ENCODE data around the gene BTN3A1.

GRCh38 chr6:26455357-26455970, 53.4 kb downstream of the BTN3A1 start:
- TF ChIP-seq POLR2A (IDR thresholded peaks at IDR 0.05; ENCODE audit: low read length) (no peak), CHD2 (IDR thresholded peaks at IDR 0.05; ENCODE audit: low read length, partially characterized antibody) (no peak), RFX5 (IDR thresholded peaks at IDR 0.05) (no peak), PBX3 (IDR thresholded peaks at IDR 0.05) (no peak), PHF8 (IDR thresholded peaks at IDR 0.05; ENCODE audit: borderline replicate concordance, low read depth) (no peak), KDM1A (IDR thresholded peaks at IDR 0.05; ENCODE audit: low read depth) (no peak)
- TF ChIP-seq, protein P1, sequence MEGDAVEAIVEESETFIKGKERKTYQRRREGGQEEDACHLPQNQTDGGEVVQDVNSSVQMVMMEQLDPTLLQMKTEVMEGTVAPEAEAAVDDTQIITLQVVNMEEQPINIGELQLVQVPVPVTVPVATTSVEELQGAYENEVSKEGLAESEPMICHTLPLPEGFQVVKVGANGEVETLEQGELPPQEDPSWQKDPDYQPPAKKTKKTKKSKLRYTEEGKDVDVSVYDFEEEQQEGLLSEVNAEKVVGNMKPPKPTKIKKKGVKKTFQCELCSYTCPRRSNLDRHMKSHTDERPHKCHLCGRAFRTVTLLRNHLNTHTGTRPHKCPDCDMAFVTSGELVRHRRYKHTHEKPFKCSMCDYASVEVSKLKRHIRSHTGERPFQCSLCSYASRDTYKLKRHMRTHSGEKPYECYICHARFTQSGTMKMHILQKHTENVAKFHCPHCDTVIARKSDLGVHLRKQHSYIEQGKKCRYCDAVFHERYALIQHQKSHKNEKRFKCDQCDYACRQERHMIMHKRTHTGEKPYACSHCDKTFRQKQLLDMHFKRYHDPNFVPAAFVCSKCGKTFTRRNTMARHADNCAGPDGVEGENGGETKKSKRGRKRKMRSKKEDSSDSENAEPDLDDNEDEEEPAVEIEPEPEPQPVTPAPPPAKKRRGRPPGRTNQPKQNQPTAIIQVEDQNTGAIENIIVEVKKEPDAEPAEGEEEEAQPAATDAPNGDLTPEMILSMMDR (IDR thresholded peaks at IDR 0.05) = no peak
- TF ChIP-seq, protein P2, sequence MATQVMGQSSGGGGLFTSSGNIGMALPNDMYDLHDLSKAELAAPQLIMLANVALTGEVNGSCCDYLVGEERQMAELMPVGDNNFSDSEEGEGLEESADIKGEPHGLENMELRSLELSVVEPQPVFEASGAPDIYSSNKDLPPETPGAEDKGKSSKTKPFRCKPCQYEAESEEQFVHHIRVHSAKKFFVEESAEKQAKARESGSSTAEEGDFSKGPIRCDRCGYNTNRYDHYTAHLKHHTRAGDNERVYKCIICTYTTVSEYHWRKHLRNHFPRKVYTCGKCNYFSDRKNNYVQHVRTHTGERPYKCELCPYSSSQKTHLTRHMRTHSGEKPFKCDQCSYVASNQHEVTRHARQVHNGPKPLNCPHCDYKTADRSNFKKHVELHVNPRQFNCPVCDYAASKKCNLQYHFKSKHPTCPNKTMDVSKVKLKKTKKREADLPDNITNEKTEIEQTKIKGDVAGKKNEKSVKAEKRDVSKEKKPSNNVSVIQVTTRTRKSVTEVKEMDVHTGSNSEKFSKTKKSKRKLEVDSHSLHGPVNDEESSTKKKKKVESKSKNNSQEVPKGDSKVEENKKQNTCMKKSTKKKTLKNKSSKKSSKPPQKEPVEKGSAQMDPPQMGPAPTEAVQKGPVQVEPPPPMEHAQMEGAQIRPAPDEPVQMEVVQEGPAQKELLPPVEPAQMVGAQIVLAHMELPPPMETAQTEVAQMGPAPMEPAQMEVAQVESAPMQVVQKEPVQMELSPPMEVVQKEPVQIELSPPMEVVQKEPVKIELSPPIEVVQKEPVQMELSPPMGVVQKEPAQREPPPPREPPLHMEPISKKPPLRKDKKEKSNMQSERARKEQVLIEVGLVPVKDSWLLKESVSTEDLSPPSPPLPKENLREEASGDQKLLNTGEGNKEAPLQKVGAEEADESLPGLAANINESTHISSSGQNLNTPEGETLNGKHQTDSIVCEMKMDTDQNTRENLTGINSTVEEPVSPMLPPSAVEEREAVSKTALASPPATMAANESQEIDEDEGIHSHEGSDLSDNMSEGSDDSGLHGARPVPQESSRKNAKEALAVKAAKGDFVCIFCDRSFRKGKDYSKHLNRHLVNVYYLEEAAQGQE (IDR thresholded peaks at IDR 0.05) = no peak

All from A549 (cell line).